Measurements from ENCODE around the gene REG3G. TPM values are rescaled to one million over a fixed set of nuclear protein-coding genes. Genes with fewer than 3 reads are reported as not detected.

REG3G gene
- total and polyA plus RNA-seq, 2 of the 13 experiments (the other 11 are each of a cell fraction or from before 2014, with no cell fraction given), result not detected

- TF ChIP-seq ZNF142 (CRISPR knock-in tag; IDR thresholded peaks at IDR 0.05) (no peak), ZNF552 (CRISPR knock-in tag; IDR thresholded peaks at IDR 0.05; ENCODE audit: borderline replicate concordance) (no peak), ZNF234 (CRISPR knock-in tag; conservative IDR thresholded peaks at IDR 0.05) (no peak), CREB3 (CRISPR knock-in tag; IDR thresholded peaks at IDR 0.05) (no peak), ATF1 (CRISPR knock-in tag; IDR thresholded peaks at IDR 0.05) (no peak), ZSCAN5A (CRISPR knock-in tag; IDR thresholded peaks at IDR 0.05; ENCODE audit: borderline replicate concordance) (no peak), SALL2 (CRISPR knock-in tag; IDR thresholded peaks at IDR 0.05) (no peak), PBX2 (CRISPR knock-in tag; IDR thresholded peaks at IDR 0.05) (no peak), PCBP2 (optimal IDR thresholded peaks at IDR 0.05; ENCODE audit: low read depth, low read length, poor library complexity, severe bottlenecking) (no peak), WIZ (CRISPR knock-in tag; IDR thresholded peaks at IDR 0.05) (no peak)
- TF ChIP-seq, protein P1, sequence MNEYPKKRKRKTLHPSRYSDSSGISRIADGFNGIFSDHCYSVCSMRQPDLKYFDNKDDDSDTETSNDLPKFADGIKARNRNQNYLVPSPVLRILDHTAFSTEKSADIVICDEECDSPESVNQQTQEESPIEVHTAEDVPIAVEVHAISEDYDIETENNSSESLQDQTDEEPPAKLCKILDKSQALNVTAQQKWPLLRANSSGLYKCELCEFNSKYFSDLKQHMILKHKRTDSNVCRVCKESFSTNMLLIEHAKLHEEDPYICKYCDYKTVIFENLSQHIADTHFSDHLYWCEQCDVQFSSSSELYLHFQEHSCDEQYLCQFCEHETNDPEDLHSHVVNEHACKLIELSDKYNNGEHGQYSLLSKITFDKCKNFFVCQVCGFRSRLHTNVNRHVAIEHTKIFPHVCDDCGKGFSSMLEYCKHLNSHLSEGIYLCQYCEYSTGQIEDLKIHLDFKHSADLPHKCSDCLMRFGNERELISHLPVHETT (CRISPR knock-in tag; conservative IDR thresholded peaks at IDR 0.05), result no peak
These were observed 25.4 kb upstream of the REG3G start (continued) for GRCh38 chr2:79000008-79000576.

All from HepG2 (cell line).